T-cell (primary cell): Measurements from ENCODE around the gene PPIA. TPM values are rescaled to one million over a fixed set of nuclear protein-coding genes. Genes with fewer than 3 reads are reported as not detected.
A peak's percentile ranks its signal among the peaks of the same experiment; 100 is the strongest.
"Not testable (repeated sequence)": the region's sequence is repeated elsewhere in the genome, so short reads cannot be mapped to it uniquely, and the experiment has no call there.

Experiments used
- ATAC-seq, 4 experiments: fragments of 200-7000 bp in 3 of 4; fragments of 150-1000 bp in 1 of 4; cut with Tn5 transposase; replicated peaks in 1 of 4; 1 replicate in 3 of 4; 2 replicates in 1 of 4; pipeline ENCODE4 v1.10.0; 2021; ENCODE audit warnings: moderate library complexity in 3 of 4, mild to moderate bottlenecking in 2 of 4, moderate number of reproducible peaks in 1 of 4
- CTCF ChIA-PET, 2 donors: fragments of 300-600 bp; sonication (Branson Sonifier 250); formaldehyde crosslinking; loops; one replicate each; lab custom pipeline; 2022; ENCODE audit warnings: antibody characterized with exemption in 2 of 2; lab: Charles Lee
- POLR2A ChIA-PET, 2 donors: fragments of 300-600 bp; sonication (Branson Sonifier 250); formaldehyde crosslinking; loops; one replicate each; lab custom pipeline; 2022; ENCODE audit warnings: antibody characterized with exemption in 2 of 2; lab: Charles Lee
- DNase-seq, 35 experiments: peaks; one replicate each; pipeline versions ENCODE4 v3.0.0 to v3.0.0-alpha.2; 2013 to 2023
- H3K27ac ChIP-seq: one replicate; pipeline ENCODE4 v1.5.1; 2013; ENCODE audit warnings: low read length
- H3K27me3 ChIP-seq, 2 experiments: replicated peaks in 1 of 2; 1 replicate in 1 of 2; 2 replicates in 1 of 2; pipeline versions ENCODE4 v1.6.1 to v1.7.0; 2013; ENCODE audit warnings: low read length in 1 of 2, mixed read lengths in 1 of 2; ENCODE audit not compliant: control insufficient read depth in 2 of 2, insufficient read depth in 2 of 2; ENCODE audit errors: extremely low read depth in 1 of 2
- H3K36me3 ChIP-seq, 2 donors: 1 replicate in 1 of 2; 2 replicates in 1 of 2; pipeline versions ENCODE4 v1.6.1 to v1.7.0; 2013; ENCODE audit warnings: low read length in 1 of 2; ENCODE audit not compliant: control insufficient read depth in 2 of 2, insufficient read depth in 1 of 2; ENCODE audit errors: extremely low read depth in 1 of 2
- H3K4me1 ChIP-seq, 2 experiments: 1 replicate in 1 of 2; 2 replicates in 1 of 2; pipeline versions ENCODE4 v1.6.1 to v1.7.0; 2013; ENCODE audit warnings: low read length in 2 of 2, mixed read lengths in 1 of 2; ENCODE audit not compliant: insufficient read depth in 2 of 2, control insufficient read depth in 1 of 2; ENCODE audit errors: extremely low read depth in 1 of 2
- H3K4me3 ChIP-seq, 2 donors: 1 replicate in 1 of 2; 2 replicates in 1 of 2; pipeline versions ENCODE4 v1.5.1 to v1.7.0; 2013; ENCODE audit warnings: mild to moderate bottlenecking in 2 of 2, low read length in 1 of 2, moderate library complexity in 1 of 2; ENCODE audit not compliant: control insufficient read depth in 1 of 2; ENCODE audit errors: extremely low read depth in 1 of 2
- H3K9me3 ChIP-seq: 2 replicates; pipeline ENCODE4 v1.7.0; 2013
- H3K27ac Mint-ChIP-seq, 2 donors: one replicate each; pipeline ENCODE4 v1.8.0; 2020 to 2021; ENCODE audit warnings: mild to moderate bottlenecking in 2 of 2, mixed read lengths in 2 of 2
- H3K27me3 Mint-ChIP-seq, 2 donors: one replicate each; pipeline ENCODE4 v1.8.0; 2021 to 2022; ENCODE audit warnings: mixed read lengths in 2 of 2
- H3K36me3 Mint-ChIP-seq: one replicate; pipeline ENCODE4 v1.8.0; 2021; ENCODE audit warnings: mixed read lengths
- H3K4me1 Mint-ChIP-seq, 3 donors: one replicate each; pipeline ENCODE4 v1.8.0; 2020 to 2022; ENCODE audit warnings: mixed read lengths in 3 of 3, mild to moderate bottlenecking in 1 of 3
- H3K4me3 Mint-ChIP-seq, 3 donors: one replicate each; pipeline ENCODE4 v1.8.0; 2020 to 2022; ENCODE audit warnings: mild to moderate bottlenecking in 3 of 3, mixed read lengths in 3 of 3, moderate library complexity in 3 of 3
- H3K9me3 Mint-ChIP-seq, 3 donors: one replicate each; pipeline ENCODE4 v1.8.0; 2020 to 2022; ENCODE audit warnings: mixed read lengths in 3 of 3
- WGBS: methylation state at CpG from one replicate; pipeline ENCODE4 v1.1.5; 2013; ENCODE audit warnings: missing lambda C conversion rate; ENCODE audit not compliant: insufficient coverage; 5-methylcytosine and 5-hydroxymethylcytosine counted together
- total RNA-seq, 35 experiments: library from RNA in 6 of 35; stranded (reverse) in 6 of 35; fragments of 120-200 nt in 1 of 35; gene quantifications; one replicate each; pipeline versions ENCODE4 v1.2.1 to v1.2.4 and lab custom pipeline; 2013 to 2026

The PPIA gene
- total RNA-seq, 5 donors from 2014 or later (not counting 1 experiment from before 2014, with no cell fraction given), result 673 to 863 (median 774) TPM

GRCh38 chr7:44782460-44782859 lies 14.0 kb upstream of the PPIA start:
- no peaks in the 10 kb centered on the region for H3K27me3 ChIP-seq
- ChIA-PET CTCF (no interaction called here), POLR2A (interaction anchor here in 1 of 2 donors (0.6 kb wide), 1 partner anchor 25 kb away, joined by 6 read pairs; no protein-coding TSS in a partner anchor)
- H3K4me1 ChIP-seq, result peaks cover 0 to 3% of the 10 kb centered on the region in 2 experiments
- Mint-ChIP-seq H3K9me3 (peaks cover 4 to 6% (median 5%) of the 10 kb centered on the region in 3 donors), H3K4me3 (no peak overlapping the region), H3K27me3 (no peaks in the 10 kb centered on the region), H3K36me3 (peaks cover 5% of the 10 kb centered on the region), H3K4me1 (no peaks in the 10 kb centered on the region), H3K27ac (no peak overlapping the region)
- ATAC-seq, result no peak
- H3K9me3 ChIP-seq, result no peaks in the 10 kb centered on the region
- H3K27ac ChIP-seq, result no peak overlapping the region
- 100% methylated on average over 1 of the region's 1 CpG for WGBS
- no peak overlapping the region for H3K4me3 ChIP-seq
- no peak for DNase-seq
- no peaks in the 10 kb centered on the region for H3K36me3 ChIP-seq

- no peak for ATAC-seq
- Mint-ChIP-seq H3K27ac (no peak overlapping the region), H3K4me3 (no peak overlapping the region), H3K4me1 (no peaks in the 10 kb centered on the region), H3K36me3 (peaks cover 5% of the 10 kb centered on the region), H3K9me3 (peaks cover 4 to 6% (median 5%) of the 10 kb centered on the region in 3 donors), H3K27me3 (no peaks in the 10 kb centered on the region)
- no peaks in the 10 kb centered on the region for H3K27me3 ChIP-seq
- no peak for DNase-seq
- POLR2A ChIA-PET, result no interaction called here
- CTCF ChIA-PET, result no interaction called here
- peaks cover 0 to 3% of the 10 kb centered on the region in 2 experiments for H3K4me1 ChIP-seq
- H3K36me3 ChIP-seq, result no peaks in the 10 kb centered on the region
- H3K4me3 ChIP-seq, result no peak overlapping the region
- H3K27ac ChIP-seq, result no peak overlapping the region
- H3K9me3 ChIP-seq, result no peaks in the 10 kb centered on the region
Measured at GRCh38 chr7:44783407-44783806, 13.1 kb upstream of the PPIA start.

DNA sequence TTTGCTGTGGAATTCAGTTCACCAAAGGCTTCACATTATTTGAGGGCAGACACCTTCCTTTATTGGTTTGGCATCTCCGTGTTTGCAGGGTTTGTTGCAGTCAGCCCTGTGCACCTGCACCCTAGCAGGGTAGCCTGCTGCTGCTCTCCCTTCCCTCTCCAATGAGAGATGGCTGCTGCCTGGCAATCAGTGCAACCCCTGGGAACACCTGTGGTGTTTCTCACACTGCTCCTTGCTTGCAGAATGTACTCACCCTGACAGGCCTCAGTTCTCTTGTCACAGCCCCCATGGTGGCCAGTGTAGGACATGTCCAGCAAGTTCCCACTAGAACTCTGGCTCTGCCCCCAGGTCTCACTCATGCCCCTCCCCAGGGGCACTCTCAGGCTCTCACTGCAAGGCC lies 12.1 kb upstream of the PPIA start:
- WGBS, result 78% methylated on average over 1 of the region's 1 CpG
- no peaks in the 10 kb centered on the region for H3K4me1 Mint-ChIP-seq
- ATAC-seq, result no peak
- H3K36me3 ChIP-seq, result no peaks in the 10 kb centered on the region
- no peaks in the 10 kb centered on the region for H3K9me3 ChIP-seq
- no peak overlapping the region for H3K4me3 ChIP-seq
- H3K27ac Mint-ChIP-seq, result no peak overlapping the region
- no peaks in the 10 kb centered on the region for H3K27me3 ChIP-seq
- DNase-seq, result no peak
- no peak overlapping the region for H3K4me3 Mint-ChIP-seq
- ChIA-PET POLR2A (no interaction called here), CTCF (interaction anchor here in 1 of 2 donors (0.5 kb wide), 1 partner anchor 384 kb away, joined by 3 read pairs; no protein-coding TSS in a partner anchor)
- no peak overlapping the region for H3K27ac ChIP-seq
- peaks cover 4 to 6% (median 5%) of the 10 kb centered on the region in 3 donors for H3K9me3 Mint-ChIP-seq
- H3K27me3 Mint-ChIP-seq, result no peaks in the 10 kb centered on the region
- peaks cover 0 to 3% of the 10 kb centered on the region in 2 experiments for H3K4me1 ChIP-seq
- peaks cover 5% of the 10 kb centered on the region for H3K36me3 Mint-ChIP-seq

GRCh38 chr7:44785218-44785617 lies 11.3 kb upstream of the PPIA start:
- H3K27ac ChIP-seq, H3K36me3 Mint-ChIP-seq, H3K27ac Mint-ChIP-seq, H3K9me3 Mint-ChIP-seq, H3K27me3 Mint-ChIP-seq, H3K4me1 ChIP-seq, H3K27me3 ChIP-seq, H3K36me3 ChIP-seq, H3K4me3 ChIP-seq, CTCF ChIA-PET, H3K9me3 ChIP-seq, H3K4me1 Mint-ChIP-seq, ATAC-seq, DNase-seq, H3K4me3 Mint-ChIP-seq, POLR2A ChIA-PET: not testable (repeated sequence)
- 93% methylated on average over 2 of the region's 3 CpGs for WGBS

DNA sequence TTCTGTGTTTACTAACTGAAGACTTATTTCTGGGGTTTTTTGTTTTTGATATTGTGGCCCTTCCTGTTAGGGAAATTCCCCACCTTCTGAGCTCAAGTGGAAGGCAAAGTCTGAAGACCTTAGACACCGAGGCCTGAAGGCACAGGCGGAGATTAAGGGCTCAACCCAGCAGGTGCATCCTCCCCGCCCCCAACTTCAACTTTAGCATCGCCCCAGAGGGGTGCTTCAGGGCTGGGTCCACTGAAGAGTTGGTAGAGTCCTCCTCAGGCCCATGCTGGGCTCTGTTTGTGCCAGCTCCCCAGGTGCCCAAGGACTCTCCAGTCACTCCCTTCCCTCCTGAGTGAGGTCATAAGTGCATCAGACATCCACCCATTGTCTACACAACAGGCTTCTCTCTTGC lies 9.4 kb upstream of the PPIA start:
- no peaks in the 10 kb centered on the region for H3K9me3 ChIP-seq
- DNase-seq (no peak), ATAC-seq (peak in 1 of 4 experiments; percentile 35)
- no peak overlapping the region for H3K27ac ChIP-seq
- no peak overlapping the region for H3K4me3 Mint-ChIP-seq
- no peak overlapping the region for H3K27ac Mint-ChIP-seq
- H3K4me1 Mint-ChIP-seq, result no peaks in the 10 kb centered on the region
- 63% methylated on average over 3 of the region's 4 CpGs for WGBS
- H3K36me3 Mint-ChIP-seq, result peaks cover 5% of the 10 kb centered on the region
- no peaks in the 10 kb centered on the region for H3K27me3 ChIP-seq
- peaks cover 4 to 6% (median 5%) of the 10 kb centered on the region in 3 donors for H3K9me3 Mint-ChIP-seq
- no peaks in the 10 kb centered on the region for H3K27me3 Mint-ChIP-seq
- H3K4me3 ChIP-seq, result no peak overlapping the region
- H3K4me1 ChIP-seq, result peaks cover 0 to 3% of the 10 kb centered on the region in 2 experiments
- ChIA-PET POLR2A (no interaction called here), CTCF (interaction anchor here in 1 of 2 donors (0.7 kb wide), 1 partner anchor 69 kb away, joined by 3 read pairs; no protein-coding TSS in a partner anchor)
- no peaks in the 10 kb centered on the region for H3K36me3 ChIP-seq

- Mint-ChIP-seq H3K4me3 (no peak overlapping the region), H3K4me1 (no peaks in the 10 kb centered on the region), H3K9me3 (peaks cover 4 to 6% (median 5%) of the 10 kb centered on the region in 3 donors), H3K27me3 (no peaks in the 10 kb centered on the region), H3K27ac (no peak overlapping the region), H3K36me3 (peaks cover 5% of the 10 kb centered on the region)
- H3K4me3 ChIP-seq, result no peak overlapping the region
- H3K9me3 ChIP-seq, result no peaks in the 10 kb centered on the region
- DNase-seq, result no peak
- POLR2A ChIA-PET, result no interaction called here
- no peaks in the 10 kb centered on the region for H3K36me3 ChIP-seq
- H3K4me1 ChIP-seq, result peaks cover 0 to 3% of the 10 kb centered on the region in 2 experiments
- no peaks in the 10 kb centered on the region for H3K27me3 ChIP-seq
- ATAC-seq, result no peak
- H3K27ac ChIP-seq, result no peak overlapping the region
- CTCF ChIA-PET, result no interaction called here
- 100% methylated on average over 3 of the region's 3 CpGs for WGBS
Measured at GRCh38 chr7:44787762-44788161, 8.7 kb upstream of the PPIA start.

DNA sequence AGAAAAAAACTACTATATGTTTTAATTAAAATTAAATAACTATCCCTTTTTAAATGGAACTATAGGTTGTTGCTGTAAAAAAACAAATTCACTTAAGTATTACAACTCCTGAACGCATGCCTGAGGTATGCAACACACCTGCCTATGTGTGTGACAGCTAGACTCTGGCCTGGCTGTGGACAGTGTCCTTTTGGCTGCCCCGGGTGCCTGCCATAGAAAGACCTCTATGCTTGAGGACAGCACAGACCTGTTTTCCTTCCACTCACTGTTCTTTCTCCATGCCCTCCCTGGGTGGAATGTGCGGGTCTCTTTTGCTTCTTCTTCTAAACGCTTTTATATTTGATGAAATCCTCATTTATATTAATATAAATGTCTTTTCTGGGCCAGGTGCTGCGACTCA lies 6.5 kb upstream of the PPIA start:
- H3K4me1 ChIP-seq, result peaks cover 0 to 3% of the 10 kb centered on the region in 2 experiments
- no peaks in the 10 kb centered on the region for H3K27me3 ChIP-seq
- Mint-ChIP-seq H3K27me3 (no peaks in the 10 kb centered on the region), H3K4me3 (no peak overlapping the region), H3K36me3 (no peaks in the 10 kb centered on the region), H3K4me1 (no peaks in the 10 kb centered on the region), H3K27ac (no peak overlapping the region), H3K9me3 (no peaks in the 10 kb centered on the region)
- no peaks in the 10 kb centered on the region for H3K36me3 ChIP-seq
- ChIA-PET POLR2A (no interaction called here), CTCF (no interaction called here)
- ATAC-seq (no peak), DNase-seq (no peak)
- no peaks in the 10 kb centered on the region for H3K9me3 ChIP-seq
- H3K27ac ChIP-seq, result no peak overlapping the region
- no peak overlapping the region for H3K4me3 ChIP-seq
- 100% methylated on average over 1 of the region's 5 CpGs for WGBS
